H1 (cell line): ENCODE results near the gene LCOR. TPM values are rescaled to one million over a fixed set of nuclear protein-coding genes. Genes with fewer than 3 reads are reported as not detected.

Experiments
- CTCF ChIA-PET: fragments of 300-600 bp; sonication (Branson Sonifier 250); formaldehyde crosslinking; loops from one replicate; lab custom pipeline; 2021; ENCODE audit not compliant: partially characterized antibody; lab: Charles Lee
- POLR2A ChIA-PET: fragments of 300-600 bp; sonication (Branson Sonifier 250); formaldehyde crosslinking; loops from one replicate; lab custom pipeline; 2021; ENCODE audit warnings: inconsistent platforms; ENCODE audit not compliant: partially characterized antibody; lab: Charles Lee
- DNase-seq, 2 experiments: peaks; one replicate each; pipeline versions ENCODE4 v3.0.0 to v3.0.0-alpha.2; 2010 to 2022; ENCODE audit warnings: low spot score in 2 of 2, low read depth in 1 of 2, mixed read lengths in 1 of 2
- FAIRE-seq: peaks from 2 replicates; lab custom pipeline; 2011; peaks lifted over from hg19 to GRCh38; lab: Jason Lieb, UNC
- H2AFZ ChIP-seq: 2 replicates; pipeline ENCODE4 v1.8.1; 2012; ENCODE audit warnings: low read length, inconsistent platforms
- H2AK5ac ChIP-seq: 2 replicates; pipeline ENCODE4 v1.6.1; 2013; ENCODE audit warnings: low read depth, low read length
- H2BK120ac ChIP-seq: replicated peaks from 2 replicates; pipeline ENCODE3; 2013; ENCODE audit warnings: low read depth, low read length, inconsistent platforms
- H2BK12ac ChIP-seq: 2 replicates; pipeline ENCODE4 v1.6.1; 2013; ENCODE audit warnings: low read depth, low read length
- H2BK15ac ChIP-seq: 2 replicates; pipeline ENCODE4 v1.6.1; 2013; ENCODE audit warnings: low read length
- H2BK20ac ChIP-seq: 2 replicates; pipeline ENCODE4 v1.6.1; 2013; ENCODE audit warnings: low read length
- H2BK5ac ChIP-seq: 2 replicates; pipeline ENCODE4 v1.6.1; 2013; ENCODE audit warnings: low read depth, low read length
- H3K14ac ChIP-seq: 2 replicates; pipeline ENCODE4 v1.6.1; 2013; ENCODE audit warnings: inconsistent platforms; ENCODE audit not compliant: insufficient read length
- H3K18ac ChIP-seq: 2 replicates; pipeline ENCODE4 v1.6.1; 2013; ENCODE audit warnings: low read length; ENCODE audit errors: extremely low read depth
- H3K23ac ChIP-seq: 2 replicates; pipeline ENCODE4 v1.6.1; 2013; ENCODE audit warnings: inconsistent platforms; ENCODE audit not compliant: insufficient read length
- H3K23me2 ChIP-seq: 2 replicates; pipeline ENCODE4 v1.6.1; 2013; ENCODE audit warnings: low read depth, low read length
- H3K27ac ChIP-seq: 2 replicates; pipeline ENCODE4 v1.6.1; 2011; ENCODE audit warnings: low read depth, low read length, inconsistent platforms
- H3K27me3 ChIP-seq, 4 experiments: replicated peaks in 1 of 4; 1 replicate in 1 of 4; 2 replicates in 3 of 4; pipeline versions ENCODE4 v1.6.1 to v1.8.1; 2011 to 2013; ENCODE audit warnings: low read length in 3 of 4, mild to moderate bottlenecking in 3 of 4, inconsistent platforms in 2 of 4, mixed read lengths in 2 of 4, moderate library complexity in 1 of 4; ENCODE audit not compliant: control insufficient read depth in 3 of 4, insufficient read depth in 3 of 4; ENCODE audit errors: extremely low read depth in 1 of 4
- H3K36me3 ChIP-seq, 4 experiments: 2 replicates each; pipeline versions ENCODE4 v1.6.1 to v1.8.1; 2011 to 2013; ENCODE audit warnings: mild to moderate bottlenecking in 4 of 4, low read length in 3 of 4, moderate library complexity in 2 of 4, control low read depth in 1 of 4, inconsistent platforms in 1 of 4; ENCODE audit not compliant: insufficient read depth in 4 of 4, control insufficient read depth in 2 of 4
- H3K4ac ChIP-seq: replicated peaks from 2 replicates; pipeline ENCODE3; 2013; ENCODE audit warnings: low read length, low read depth, mixed read lengths, inconsistent platforms; ENCODE audit not compliant: insufficient read length
- H3K4me1 ChIP-seq, 4 experiments: replicated peaks in 1 of 4; 1 replicate in 1 of 4; 2 replicates in 3 of 4; pipeline versions ENCODE4 v1.6.1 to v1.8.1; 2011 to 2013; ENCODE audit warnings: low read length in 3 of 4, inconsistent platforms in 2 of 4, mixed read lengths in 1 of 4; ENCODE audit not compliant: insufficient read depth in 4 of 4, control insufficient read depth in 3 of 4
- H3K4me2 ChIP-seq, 2 experiments: 2 replicates each; pipeline versions ENCODE4 v1.6.1 to v1.8.1; 2011 to 2013; ENCODE audit warnings: low read depth in 2 of 2, low read length in 2 of 2, control low read depth in 1 of 2, inconsistent platforms in 1 of 2, mild to moderate bottlenecking in 1 of 2; ENCODE audit not compliant: insufficient read depth in 1 of 2
- H3K4me3 ChIP-seq, 4 experiments: fragments of 200-600, 300-600 bp in 1 of 4; sonication (generic), shearing (Covaris generic), sonication (Bioruptor Twin) in 1 of 4; 2 replicates each; pipeline versions ENCODE4 v1.5.1 to v1.8.1; 2011 to 2016; ENCODE audit warnings: low read length in 4 of 4, low read depth in 3 of 4, control low read depth in 2 of 4, inconsistent platforms in 2 of 4, mild to moderate bottlenecking in 2 of 4, mixed read lengths in 1 of 4, moderate library complexity in 1 of 4; ENCODE audit not compliant: insufficient read depth in 2 of 4; ENCODE audit errors: extremely low read depth in 1 of 4
- H3K56ac ChIP-seq: replicated peaks from 2 replicates; pipeline ENCODE3; 2013; ENCODE audit warnings: low read depth, mild to moderate bottlenecking, mixed read lengths, low read length, inconsistent platforms; ENCODE audit not compliant: insufficient read length
- H3K79me1 ChIP-seq: 2 replicates; pipeline ENCODE4 v1.6.1; 2013; ENCODE audit warnings: low read depth, low read length, control low read depth
- H3K79me2 ChIP-seq, 2 experiments: 2 replicates each; pipeline versions ENCODE4 v1.6.1 to v1.8.1; 2012 to 2013; ENCODE audit warnings: low read length in 2 of 2, mild to moderate bottlenecking in 2 of 2, inconsistent platforms in 1 of 2; ENCODE audit not compliant: insufficient read depth in 2 of 2, control insufficient read depth in 1 of 2
- H3K9ac ChIP-seq, 4 experiments: replicated peaks in 1 of 4; 1 replicate in 1 of 4; 2 replicates in 3 of 4; pipeline versions ENCODE4 v1.6.1 to v1.8.1; 2011 to 2013; ENCODE audit warnings: low read depth in 3 of 4, low read length in 3 of 4, control low read depth in 2 of 4, mild to moderate bottlenecking in 2 of 4, moderate library complexity in 2 of 4, inconsistent platforms in 1 of 4; ENCODE audit errors: extremely low read depth in 1 of 4
- H3K9me3 ChIP-seq, 2 experiments: 2 replicates each; pipeline versions ENCODE4 v1.6.1 to v1.8.1; 2012 to 2013; ENCODE audit warnings: mild to moderate bottlenecking in 2 of 2, moderate library complexity in 2 of 2, control low read depth in 1 of 2, inconsistent platforms in 1 of 2, low read depth in 1 of 2, low read length in 1 of 2, mixed read lengths in 1 of 2; ENCODE audit not compliant: insufficient read depth in 2 of 2
- H4K20me1 ChIP-seq, 2 experiments: replicated peaks in 1 of 2; 2 replicates each; pipeline versions ENCODE3 to v1.8.1; 2011 to 2013; ENCODE audit warnings: inconsistent platforms in 2 of 2, low read length in 2 of 2, mild to moderate bottlenecking in 1 of 2; ENCODE audit not compliant: insufficient read depth in 2 of 2, control insufficient read depth in 1 of 2
- H4K5ac ChIP-seq: 2 replicates; pipeline ENCODE4 v1.6.1; 2013; ENCODE audit warnings: low read length, low read depth, mixed read lengths, inconsistent platforms; ENCODE audit not compliant: insufficient read length
- H4K8ac ChIP-seq: 2 replicates; pipeline ENCODE4 v1.8.0; 2013; ENCODE audit warnings: mild to moderate bottlenecking, moderate library complexity, low read length, inconsistent platforms; ENCODE audit not compliant: insufficient read depth; ENCODE audit errors: extremely low read depth
- H4K91ac ChIP-seq: replicated peaks from 2 replicates; pipeline ENCODE3; 2013; ENCODE audit warnings: low read length, mixed read lengths, inconsistent platforms; ENCODE audit not compliant: insufficient read length
- CEBPB ChIP-seq: IDR thresholded peaks from 2 replicates; pipeline ENCODE4 v1.6.1; 2012; ENCODE audit warnings: low read depth, low read length
- CTBP2 ChIP-seq: IDR thresholded peaks from 2 replicates; pipeline ENCODE4 v1.7.0; 2011; ENCODE audit warnings: borderline replicate concordance, mild to moderate bottlenecking, moderate library complexity, mixed read lengths, low read length; ENCODE audit not compliant: insufficient read depth, insufficient read length
- EP300 ChIP-seq, 2 experiments: IDR thresholded peaks; 1 replicate in 1 of 2; 2 replicates in 1 of 2; pipeline ENCODE4 v1.6.1; 2011 to 2012; ENCODE audit warnings: low read depth in 2 of 2, low read length in 2 of 2, mild to moderate bottlenecking in 2 of 2, borderline replicate concordance in 1 of 2, inconsistent platforms in 1 of 2, moderate library complexity in 1 of 2
- HDAC2 ChIP-seq, 2 experiments: fragments of 300-600 bp in 1 of 2; sonication (generic) in 1 of 2; IDR thresholded peaks; 2 replicates each; pipeline ENCODE4 v1.6.1; 2011 to 2012; ENCODE audit warnings: low read depth in 2 of 2, low read length in 2 of 2, mild to moderate bottlenecking in 2 of 2, moderate library complexity in 2 of 2, borderline replicate concordance in 1 of 2, inconsistent platforms in 1 of 2
- POU5F1 ChIP-seq: IDR thresholded peaks from 2 replicates; pipeline ENCODE4 v1.6.1; 2011; ENCODE audit warnings: low read depth, mild to moderate bottlenecking, low read length, moderate library complexity
- RAD21 ChIP-seq, 2 experiments: IDR thresholded peaks in 1 of 2; conservative IDR thresholded peaks in 1 of 2; 2 replicates each; pipeline ENCODE4 v1.6.1; 2011; ENCODE audit warnings: low read depth in 2 of 2, low read length in 2 of 2, improper control_type of control experiment in 1 of 2, inconsistent platforms in 1 of 2, mild to moderate bottlenecking in 1 of 2, moderate library complexity in 1 of 2
- RBBP5 ChIP-seq: IDR thresholded peaks from 2 replicates; pipeline ENCODE4 v1.7.1; 2012; ENCODE audit warnings: low read depth, mild to moderate bottlenecking, inconsistent platforms, low read length, moderate library complexity, borderline replicate concordance
- whole genome bisulfite sequencing, 2 experiments: shearing (Covaris generic) in 1 of 2; methylation state at CpG; one replicate each; pipeline versions ENCODE4 v1.1.6 to v1.1.7; 2013 to 2015; ENCODE audit warnings: low lambda C conversion rate in 2 of 2, mixed read lengths in 2 of 2, inconsistent platforms in 1 of 2, low coverage in 1 of 2, missing lambda C conversion rate in 1 of 2; ENCODE audit not compliant: insufficient replicate concordance in 2 of 2, insufficient coverage in 1 of 2, insufficient read length in 1 of 2; ENCODE audit errors: extremely low coverage in 1 of 2, missing lambda C conversion rate in 1 of 2; 5-methylcytosine and 5-hydroxymethylcytosine counted together
- polyA plus RNA-seq, 7 experiments: library from polyadenylated mRNA; depleted of rRNA in 3 of 7; stranded (reverse) in 5 of 7; unstranded in 2 of 7; fragments of >200 nt in 5 of 7; fragments of 200-250 nt in 2 of 7; gene quantifications; 1 replicate in 5 of 7; 2 replicates in 1 of 7; 4 replicates in 1 of 7; pipeline versions ENCODE4 v1.2.1 to v1.2.3, GENCODE V29; 2011 to 2013; ENCODE audit warnings: missing spikeins in 2 of 7, mixed read lengths in 2 of 7
- total RNA-seq: library from RNA; stranded (reverse); fragmentation: NEBNext Ultra II Directional; extraction: Animal tissue kit (Norgen Biotek cat#: 25700); gene quantifications from 2 replicates; pipeline ENCODE4 v1.2.1, GENCODE V29; 2021

LCOR gene
- total and polyA plus RNA-seq, 2 of the 8 experiments (the other 6 are each of a cell fraction or from before 2014, with no cell fraction given) = 4.7 to 25.5 TPM

- POLR2A ChIA-PET = no interaction called here
Measured at GRCh38 chr10:96971324-96971723, 139.2 kb downstream of the LCOR start.

More at GRCh38 chr10:96971324-96971723, 139.2 kb downstream of the LCOR start:
- DNase-seq (no peak), FAIRE-seq (no peak)
- no peak overlapping the region for H3K4me2 ChIP-seq
- no peak overlapping the region for H3K4ac ChIP-seq
- H2BK15ac ChIP-seq = no peak overlapping the region
- H3K4me3 ChIP-seq = no peak overlapping the region
- no peak overlapping the region for H2BK5ac ChIP-seq
- no peaks in the 10 kb centered on the region for H3K36me3 ChIP-seq
- H3K56ac ChIP-seq = no peak overlapping the region
- H2AK5ac ChIP-seq = no peak overlapping the region
- no peaks in the 10 kb centered on the region for H3K79me2 ChIP-seq
- H3K23ac ChIP-seq = no peak overlapping the region
- H3K18ac ChIP-seq = no peak overlapping the region
- no peaks in the 10 kb centered on the region for H3K9me3 ChIP-seq
- no peak overlapping the region for H2BK120ac ChIP-seq
- no peaks in the 10 kb centered on the region for H3K27me3 ChIP-seq
- no peaks in the 10 kb centered on the region for H4K20me1 ChIP-seq
- no peak overlapping the region for H4K91ac ChIP-seq
- CTCF ChIA-PET = interaction anchor here (1.1 kb wide), 1 partner anchor 9 kb away, joined by 3 read pairs; no protein-coding TSS in a partner anchor
- no peak overlapping the region for H4K5ac ChIP-seq
- H3K9ac ChIP-seq = no peak overlapping the region
- H3K4me1 ChIP-seq = no peaks in the 10 kb centered on the region
- H2BK20ac ChIP-seq = no peak overlapping the region
- H3K79me1 ChIP-seq = no peaks in the 10 kb centered on the region
- no peak overlapping the region for H3K27ac ChIP-seq
- no peaks in the 10 kb centered on the region for H3K23me2 ChIP-seq
- no peak overlapping the region for H4K8ac ChIP-seq
- H3K14ac ChIP-seq = no peak overlapping the region
- 92% methylated on average over 2 of the region's 2 CpGs; no CpG with 5 or more reads in 1 of the 2 experiments for WGBS, 2 experiments
- no peak overlapping the region for H2AFZ ChIP-seq
- no peak overlapping the region for H2BK12ac ChIP-seq
- TF ChIP-seq CEBPB = no peak
- no peak for TF ChIP-seq RBBP5
- TF ChIP-seq HDAC2 (IDR thresholded peaks at IDR 0.05; ENCODE audit: borderline replicate concordance in 1 of 2, low read depth in 2 of 2, low read length in 2 of 2) = no peak
- no peak for TF ChIP-seq CTBP2
- no peak for TF ChIP-seq EP300 (IDR thresholded peaks at IDR 0.05; ENCODE audit: borderline replicate concordance in 1 of 2, low read depth in 2 of 2, low read length in 2 of 2)
- TF ChIP-seq POU5F1 = no peak
- TF ChIP-seq RAD21 (IDR thresholded peaks at IDR 0.05 in 1 of 2, conservative IDR thresholded peaks at IDR 0.05 in 1 of 2; ENCODE audit: low read depth in 2 of 2, low read length in 2 of 2) = no peak
